GM23338 (cell line): ENCODE measurements around the gene SLC2A2. TPM values are rescaled to one million over a fixed set of nuclear protein-coding genes. Genes with fewer than 3 reads are reported as not detected.

Experiments used
- ATAC-seq: fragments of 200-7000 bp; cut with Tn5 transposase; 3 replicates; pipeline ENCODE4 v1.9.1; 2020
- DNase-seq: peaks from one replicate; pipeline ENCODE4 v3.0.0-alpha.2; 2015; ENCODE audit warnings: low spot score
- H2AFZ ChIP-seq: fragments of 200-600 bp; sonication (generic); 2 replicates; pipeline ENCODE4 v1.8.0; 2016; ENCODE audit warnings: antibody characterized with exemption, mild to moderate bottlenecking, moderate library complexity
- H3F3A ChIP-seq: fragments of 200-600 bp; sonication (generic); replicated peaks from 2 replicates; pipeline ENCODE4 v1.8.0; 2017; ENCODE audit warnings: antibody characterized with exemption, mixed run types, low read depth
- H3K27ac ChIP-seq: fragments of 200-600 bp; sonication (generic); 2 replicates; pipeline ENCODE4 v1.6.1; 2016; ENCODE audit warnings: low read depth
- H3K27me3 ChIP-seq: fragments of 200-600 bp; sonication (generic); 2 replicates; pipeline ENCODE4 v1.8.0; 2016; ENCODE audit warnings: mild to moderate bottlenecking, mixed run types, moderate library complexity; ENCODE audit not compliant: insufficient read depth
- H3K36me3 ChIP-seq: fragments of 200-600 bp; sonication (generic); 2 replicates; pipeline ENCODE4 v1.8.0; 2016; ENCODE audit warnings: mild to moderate bottlenecking; ENCODE audit not compliant: insufficient read depth
- H3K4me1 ChIP-seq: fragments of 200-600 bp; sonication (generic); 2 replicates; pipeline ENCODE4 v1.8.0; 2016; ENCODE audit warnings: mild to moderate bottlenecking, moderate library complexity; ENCODE audit not compliant: insufficient read depth
- H3K4me2 ChIP-seq: fragments of 200-600 bp; sonication (generic); 2 replicates; pipeline ENCODE4 v1.7.1; 2017; ENCODE audit warnings: mixed run types
- H3K4me3 ChIP-seq: fragments of 200-600 bp; sonication (generic); 2 replicates; pipeline ENCODE4 v1.6.1; 2016; ENCODE audit warnings: mixed run types
- H3K79me2 ChIP-seq: fragments of 200-600 bp; sonication (generic); replicated peaks from 2 replicates; pipeline ENCODE4 v1.8.0; 2017; ENCODE audit warnings: mild to moderate bottlenecking; ENCODE audit not compliant: insufficient read depth
- H3K9me2 ChIP-seq: fragments of 200-600 bp; sonication (generic); 2 replicates; pipeline ENCODE4 v1.8.0; 2017; ENCODE audit not compliant: insufficient read depth
- H4K20me1 ChIP-seq: fragments of 200-600 bp; sonication (generic); replicated peaks from 2 replicates; pipeline ENCODE4 v1.8.0; 2017; ENCODE audit warnings: mild to moderate bottlenecking; ENCODE audit not compliant: insufficient read depth
- H3K27ac Mint-ChIP-seq: 2 replicates; pipeline ENCODE4 v1.8.0; 2020; ENCODE audit warnings: inconsistent platforms, mild to moderate bottlenecking, moderate library complexity, mixed read lengths
- H3K27me3 Mint-ChIP-seq: 3 replicates; pipeline ENCODE4 v1.8.0; 2022; ENCODE audit warnings: low read depth, mild to moderate bottlenecking, moderate library complexity, mixed read lengths, inconsistent platforms; ENCODE audit not compliant: insufficient read depth, poor library complexity
- H3K36me3 Mint-ChIP-seq: 3 replicates; pipeline ENCODE4 v1.8.0; 2021; ENCODE audit warnings: low read depth, mild to moderate bottlenecking, inconsistent platforms, moderate library complexity, mixed read lengths
- H3K4me1 Mint-ChIP-seq: 3 replicates; pipeline ENCODE4 v1.8.0; 2020; ENCODE audit warnings: mild to moderate bottlenecking, inconsistent platforms, mixed read lengths
- H3K4me3 Mint-ChIP-seq: 3 replicates; pipeline ENCODE4 v1.8.0; 2021; ENCODE audit warnings: moderate library complexity, mild to moderate bottlenecking, inconsistent platforms, mixed read lengths
- H3K9me3 Mint-ChIP-seq: 3 replicates; pipeline ENCODE4 v1.8.0; 2020; ENCODE audit warnings: moderate library complexity, mild to moderate bottlenecking, inconsistent platforms, mixed read lengths
- CREB1 ChIP-seq: fragments of 250-450 bp; sonication (Bioruptor Pico); IDR thresholded peaks from 2 replicates; pipeline ENCODE4 v1.5.0; 2020; ENCODE audit warnings: low read depth, mild to moderate bottlenecking, moderate library complexity
- EZH2 ChIP-seq: fragments of 200-600 bp; sonication (generic); IDR thresholded peaks from one replicate; pipeline ENCODE4 v1.8.0; 2017; ENCODE audit warnings: antibody characterized with exemption, mild to moderate bottlenecking, low read depth; ENCODE audit not compliant: unreplicated experiment
- EZH2phosphoT487 ChIP-seq: fragments of 200-600 bp; sonication (generic); IDR thresholded peaks from one replicate; pipeline ENCODE4 v1.8.1; 2018; ENCODE audit warnings: antibody characterized with exemption; ENCODE audit not compliant: unreplicated experiment
- JUNB ChIP-seq: IDR thresholded peaks from one replicate; pipeline ENCODE4 v1.6.1; 2016; ENCODE audit warnings: antibody characterized with exemption; ENCODE audit not compliant: unreplicated experiment
- NANOG ChIP-seq: IDR thresholded peaks from 2 replicates; pipeline ENCODE4 v1.6.1; 2016; ENCODE audit warnings: antibody characterized with exemption, borderline replicate concordance
- POLR2AphosphoS5 ChIP-seq: IDR thresholded peaks from 2 replicates; pipeline ENCODE4 v1.6.1; 2016; ENCODE audit warnings: antibody characterized with exemption, low read depth
- STAT1 ChIP-seq: IDR thresholded peaks from one replicate; pipeline ENCODE4 v1.6.1; 2016; ENCODE audit warnings: antibody characterized with exemption; ENCODE audit not compliant: unreplicated experiment
- ZNF114 ChIP-seq: fragments of 250-450 bp; sonication (Bioruptor Pico); IDR thresholded peaks from 2 replicates; pipeline ENCODE4 v1.5.0; 2020; ENCODE audit warnings: mild to moderate bottlenecking, moderate library complexity
- ZNF331 ChIP-seq: fragments of 250-450 bp; sonication (Bioruptor Pico); IDR thresholded peaks from 2 replicates; pipeline ENCODE4 v1.5.0; 2020; ENCODE audit warnings: low read depth, mild to moderate bottlenecking, moderate library complexity
- polyA plus RNA-seq: library from polyadenylated mRNA; unstranded; fragments of >200 nt; fragmentation: Nextera tagmentation; extraction: Ambion mirVana; gene quantifications from 2 replicates; pipeline ENCODE4 v1.2.1, GENCODE V29; 2016
- total RNA-seq: library from RNA; depleted of rRNA; stranded (reverse); fragments of >200 nt; shearing (Covaris generic); gene quantifications from 2 replicates; pipeline ENCODE4 v1.2.3, GENCODE V29; 2014
- TF ChIP-seq, protein P1 (sequence below): IDR thresholded peaks from one replicate; pipeline ENCODE4 v1.6.1; 2018; ENCODE audit warnings: antibody characterized with exemption; ENCODE audit not compliant: unreplicated experiment
- TF ChIP-seq, protein P2 (sequence below): fragments of 250-450 bp; sonication (Bioruptor Pico); IDR thresholded peaks from 2 replicates; pipeline ENCODE4 v1.5.0; 2020; ENCODE audit warnings: mild to moderate bottlenecking, moderate library complexity
- TF ChIP-seq, protein P3 (sequence below), 2 experiments: fragments of 200-600 bp in 1 of 2; sonication (generic) in 1 of 2; conservative IDR thresholded peaks; 2 replicates each; pipeline versions ENCODE4 v1.5.1 to v1.6.1; 2016 to 2017; ENCODE audit warnings: antibody characterized with exemption in 2 of 2, low read depth in 2 of 2, mild to moderate bottlenecking in 2 of 2, moderate library complexity in 1 of 2
- TF ChIP-seq, protein P4 (sequence below): IDR thresholded peaks from 2 replicates; pipeline ENCODE4 v1.6.1; 2016; ENCODE audit warnings: antibody characterized with exemption

SLC2A2 gene
- total and polyA plus RNA-seq, 2 experiments from 2014 or later = not detected

DNA sequence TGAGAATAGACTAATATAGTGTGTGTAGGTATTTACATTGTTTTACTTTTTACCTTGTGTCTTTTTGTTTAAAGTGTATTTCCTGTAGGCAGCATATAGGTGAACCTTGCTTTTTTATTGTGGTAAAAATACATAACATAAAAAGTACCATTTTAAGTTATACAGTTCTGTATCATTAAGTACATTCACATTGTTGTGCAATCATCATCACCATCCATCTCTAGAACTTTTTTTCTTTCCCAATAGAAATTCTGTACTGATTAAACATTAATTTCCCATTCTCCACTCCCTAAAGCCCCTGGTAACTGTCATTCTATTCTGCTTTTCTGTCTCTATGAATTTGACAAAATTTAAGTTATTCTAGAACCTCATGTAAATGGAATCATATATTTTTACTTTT, 69.9 kb downstream of the SLC2A2 start (continued):
- TF ChIP-seq EZH2phosphoT487 (no peak), CREB1 (CRISPR knock-in tag) (no peak), ZNF331 (no peak)

GRCh38 chr3:170953736-170954135, 72.8 kb downstream of the SLC2A2 start:
- DNase-seq (no peak), ATAC-seq (no peak)
- no peak overlapping the region; the same call in 1 of the 2 replicates for H2AFZ ChIP-seq
- no peaks in the 10 kb centered on the region for H3K36me3 Mint-ChIP-seq
- no peaks in the 10 kb centered on the region for H3K4me1 ChIP-seq
- H3K27me3 Mint-ChIP-seq = peaks cover 5% of the 10 kb centered on the region
- H3F3A ChIP-seq = no peaks in the 10 kb centered on the region
- peaks cover 9% of the 10 kb centered on the region for H3K4me1 Mint-ChIP-seq
- H3K79me2 ChIP-seq = no peaks in the 10 kb centered on the region
- no peak overlapping the region for H3K27ac Mint-ChIP-seq
- H3K27me3 ChIP-seq = no peaks in the 10 kb centered on the region
- H3K9me2 ChIP-seq = no peaks in the 10 kb centered on the region
- H3K9me3 Mint-ChIP-seq = no peaks in the 10 kb centered on the region
- H3K27ac ChIP-seq = no peak overlapping the region
- no peaks in the 10 kb centered on the region for H4K20me1 ChIP-seq
- no peaks in the 10 kb centered on the region for H3K36me3 ChIP-seq
- no peak overlapping the region for H3K4me3 Mint-ChIP-seq
- H3K4me2 ChIP-seq = no peak overlapping the region
- no peak for TF ChIP-seq CREB1 (CRISPR knock-in tag)
- TF ChIP-seq, protein P1, sequence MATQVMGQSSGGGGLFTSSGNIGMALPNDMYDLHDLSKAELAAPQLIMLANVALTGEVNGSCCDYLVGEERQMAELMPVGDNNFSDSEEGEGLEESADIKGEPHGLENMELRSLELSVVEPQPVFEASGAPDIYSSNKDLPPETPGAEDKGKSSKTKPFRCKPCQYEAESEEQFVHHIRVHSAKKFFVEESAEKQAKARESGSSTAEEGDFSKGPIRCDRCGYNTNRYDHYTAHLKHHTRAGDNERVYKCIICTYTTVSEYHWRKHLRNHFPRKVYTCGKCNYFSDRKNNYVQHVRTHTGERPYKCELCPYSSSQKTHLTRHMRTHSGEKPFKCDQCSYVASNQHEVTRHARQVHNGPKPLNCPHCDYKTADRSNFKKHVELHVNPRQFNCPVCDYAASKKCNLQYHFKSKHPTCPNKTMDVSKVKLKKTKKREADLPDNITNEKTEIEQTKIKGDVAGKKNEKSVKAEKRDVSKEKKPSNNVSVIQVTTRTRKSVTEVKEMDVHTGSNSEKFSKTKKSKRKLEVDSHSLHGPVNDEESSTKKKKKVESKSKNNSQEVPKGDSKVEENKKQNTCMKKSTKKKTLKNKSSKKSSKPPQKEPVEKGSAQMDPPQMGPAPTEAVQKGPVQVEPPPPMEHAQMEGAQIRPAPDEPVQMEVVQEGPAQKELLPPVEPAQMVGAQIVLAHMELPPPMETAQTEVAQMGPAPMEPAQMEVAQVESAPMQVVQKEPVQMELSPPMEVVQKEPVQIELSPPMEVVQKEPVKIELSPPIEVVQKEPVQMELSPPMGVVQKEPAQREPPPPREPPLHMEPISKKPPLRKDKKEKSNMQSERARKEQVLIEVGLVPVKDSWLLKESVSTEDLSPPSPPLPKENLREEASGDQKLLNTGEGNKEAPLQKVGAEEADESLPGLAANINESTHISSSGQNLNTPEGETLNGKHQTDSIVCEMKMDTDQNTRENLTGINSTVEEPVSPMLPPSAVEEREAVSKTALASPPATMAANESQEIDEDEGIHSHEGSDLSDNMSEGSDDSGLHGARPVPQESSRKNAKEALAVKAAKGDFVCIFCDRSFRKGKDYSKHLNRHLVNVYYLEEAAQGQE = no peak
- no peak for TF ChIP-seq EZH2phosphoT487
- no peak for TF ChIP-seq ZNF114 (CRISPR knock-in tag)
- no peak for TF ChIP-seq POLR2AphosphoS5
- TF ChIP-seq, protein P2, sequence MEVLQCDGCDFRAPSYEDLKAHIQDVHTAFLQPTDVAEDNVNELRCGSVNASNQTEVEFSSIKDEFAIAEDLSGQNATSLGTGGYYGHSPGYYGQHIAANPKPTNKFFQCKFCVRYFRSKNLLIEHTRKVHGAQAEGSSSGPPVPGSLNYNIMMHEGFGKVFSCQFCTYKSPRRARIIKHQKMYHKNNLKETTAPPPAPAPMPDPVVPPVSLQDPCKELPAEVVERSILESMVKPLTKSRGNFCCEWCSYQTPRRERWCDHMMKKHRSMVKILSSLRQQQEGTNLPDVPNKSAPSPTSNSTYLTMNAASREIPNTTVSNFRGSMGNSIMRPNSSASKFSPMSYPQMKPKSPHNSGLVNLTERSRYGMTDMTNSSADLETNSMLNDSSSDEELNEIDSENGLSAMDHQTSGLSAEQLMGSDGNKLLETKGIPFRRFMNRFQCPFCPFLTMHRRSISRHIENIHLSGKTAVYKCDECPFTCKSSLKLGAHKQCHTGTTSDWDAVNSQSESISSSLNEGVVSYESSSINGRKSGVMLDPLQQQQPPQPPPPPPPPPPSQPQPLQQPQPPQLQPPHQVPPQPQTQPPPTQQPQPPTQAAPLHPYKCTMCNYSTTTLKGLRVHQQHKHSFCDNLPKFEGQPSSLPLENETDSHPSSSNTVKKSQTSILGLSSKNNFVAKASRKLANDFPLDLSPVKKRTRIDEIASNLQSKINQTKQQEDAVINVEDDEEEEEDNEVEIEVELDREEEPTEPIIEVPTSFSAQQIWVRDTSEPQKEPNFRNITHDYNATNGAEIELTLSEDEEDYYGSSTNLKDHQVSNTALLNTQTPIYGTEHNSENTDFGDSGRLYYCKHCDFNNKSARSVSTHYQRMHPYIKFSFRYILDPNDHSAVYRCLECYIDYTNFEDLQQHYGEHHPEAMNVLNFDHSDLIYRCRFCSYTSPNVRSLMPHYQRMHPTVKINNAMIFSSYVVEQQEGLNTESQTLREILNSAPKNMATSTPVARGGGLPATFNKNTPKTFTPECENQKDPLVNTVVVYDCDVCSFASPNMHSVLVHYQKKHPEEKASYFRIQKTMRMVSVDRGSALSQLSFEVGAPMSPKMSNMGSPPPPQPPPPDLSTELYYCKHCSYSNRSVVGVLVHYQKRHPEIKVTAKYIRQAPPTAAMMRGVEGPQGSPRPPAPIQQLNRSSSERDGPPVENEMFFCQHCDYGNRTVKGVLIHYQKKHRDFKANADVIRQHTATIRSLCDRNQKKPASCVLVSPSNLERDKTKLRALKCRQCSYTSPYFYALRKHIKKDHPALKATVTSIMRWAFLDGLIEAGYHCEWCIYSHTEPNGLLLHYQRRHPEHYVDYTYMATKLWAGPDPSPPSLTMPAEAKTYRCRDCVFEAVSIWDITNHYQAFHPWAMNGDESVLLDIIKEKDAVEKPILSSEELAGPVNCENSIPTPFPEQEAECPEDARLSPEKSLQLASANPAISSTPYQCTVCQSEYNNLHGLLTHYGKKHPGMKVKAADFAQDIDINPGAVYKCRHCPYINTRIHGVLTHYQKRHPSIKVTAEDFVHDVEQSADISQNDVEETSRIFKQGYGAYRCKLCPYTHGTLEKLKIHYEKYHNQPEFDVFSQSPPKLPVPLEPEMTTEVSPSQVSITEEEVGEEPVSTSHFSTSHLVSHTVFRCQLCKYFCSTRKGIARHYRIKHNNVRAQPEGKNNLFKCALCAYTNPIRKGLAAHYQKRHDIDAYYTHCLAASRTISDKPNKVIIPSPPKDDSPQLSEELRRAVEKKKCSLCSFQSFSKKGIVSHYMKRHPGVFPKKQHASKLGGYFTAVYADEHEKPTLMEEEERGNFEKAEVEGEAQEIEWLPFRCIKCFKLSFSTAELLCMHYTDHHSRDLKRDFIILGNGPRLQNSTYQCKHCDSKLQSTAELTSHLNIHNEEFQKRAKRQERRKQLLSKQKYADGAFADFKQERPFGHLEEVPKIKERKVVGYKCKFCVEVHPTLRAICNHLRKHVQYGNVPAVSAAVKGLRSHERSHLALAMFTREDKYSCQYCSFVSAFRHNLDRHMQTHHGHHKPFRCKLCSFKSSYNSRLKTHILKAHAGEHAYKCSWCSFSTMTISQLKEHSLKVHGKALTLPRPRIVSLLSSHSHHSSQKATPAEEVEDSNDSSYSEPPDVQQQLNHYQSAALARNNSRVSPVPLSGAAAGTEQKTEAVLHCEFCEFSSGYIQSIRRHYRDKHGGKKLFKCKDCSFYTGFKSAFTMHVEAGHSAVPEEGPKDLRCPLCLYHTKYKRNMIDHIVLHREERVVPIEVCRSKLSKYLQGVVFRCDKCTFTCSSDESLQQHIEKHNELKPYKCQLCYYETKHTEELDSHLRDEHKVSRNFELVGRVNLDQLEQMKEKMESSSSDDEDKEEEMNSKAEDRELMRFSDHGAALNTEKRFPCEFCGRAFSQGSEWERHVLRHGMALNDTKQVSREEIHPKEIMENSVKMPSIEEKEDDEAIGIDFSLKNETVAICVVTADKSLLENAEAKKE (CRISPR knock-in tag) = no peak
- no peak for TF ChIP-seq STAT1
- no peak for TF ChIP-seq EZH2
- no peak for TF ChIP-seq JUNB
- TF ChIP-seq, protein P3, sequence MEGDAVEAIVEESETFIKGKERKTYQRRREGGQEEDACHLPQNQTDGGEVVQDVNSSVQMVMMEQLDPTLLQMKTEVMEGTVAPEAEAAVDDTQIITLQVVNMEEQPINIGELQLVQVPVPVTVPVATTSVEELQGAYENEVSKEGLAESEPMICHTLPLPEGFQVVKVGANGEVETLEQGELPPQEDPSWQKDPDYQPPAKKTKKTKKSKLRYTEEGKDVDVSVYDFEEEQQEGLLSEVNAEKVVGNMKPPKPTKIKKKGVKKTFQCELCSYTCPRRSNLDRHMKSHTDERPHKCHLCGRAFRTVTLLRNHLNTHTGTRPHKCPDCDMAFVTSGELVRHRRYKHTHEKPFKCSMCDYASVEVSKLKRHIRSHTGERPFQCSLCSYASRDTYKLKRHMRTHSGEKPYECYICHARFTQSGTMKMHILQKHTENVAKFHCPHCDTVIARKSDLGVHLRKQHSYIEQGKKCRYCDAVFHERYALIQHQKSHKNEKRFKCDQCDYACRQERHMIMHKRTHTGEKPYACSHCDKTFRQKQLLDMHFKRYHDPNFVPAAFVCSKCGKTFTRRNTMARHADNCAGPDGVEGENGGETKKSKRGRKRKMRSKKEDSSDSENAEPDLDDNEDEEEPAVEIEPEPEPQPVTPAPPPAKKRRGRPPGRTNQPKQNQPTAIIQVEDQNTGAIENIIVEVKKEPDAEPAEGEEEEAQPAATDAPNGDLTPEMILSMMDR (conservative IDR thresholded peaks at IDR 0.05; ENCODE audit: low read depth in 2 of 2) = no peak
- TF ChIP-seq, protein P4, sequence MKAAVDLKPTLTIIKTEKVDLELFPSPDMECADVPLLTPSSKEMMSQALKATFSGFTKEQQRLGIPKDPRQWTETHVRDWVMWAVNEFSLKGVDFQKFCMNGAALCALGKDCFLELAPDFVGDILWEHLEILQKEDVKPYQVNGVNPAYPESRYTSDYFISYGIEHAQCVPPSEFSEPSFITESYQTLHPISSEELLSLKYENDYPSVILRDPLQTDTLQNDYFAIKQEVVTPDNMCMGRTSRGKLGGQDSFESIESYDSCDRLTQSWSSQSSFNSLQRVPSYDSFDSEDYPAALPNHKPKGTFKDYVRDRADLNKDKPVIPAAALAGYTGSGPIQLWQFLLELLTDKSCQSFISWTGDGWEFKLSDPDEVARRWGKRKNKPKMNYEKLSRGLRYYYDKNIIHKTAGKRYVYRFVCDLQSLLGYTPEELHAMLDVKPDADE = no peak
- no peak for TF ChIP-seq ZNF331
- no peak for TF ChIP-seq NANOG
- H3K4me3 ChIP-seq = no peak overlapping the region
